Activated CD4-positive, alpha-beta T cell treated with anti-CD3 and anti-CD28 coated beads, Interleukin-2, amount 50 U/mL, for 4 hours (primary cell): ENCODE results near the gene LRGUK.
A peak's percentile ranks its signal among the peaks of the same experiment; 100 is the strongest.

Experiments
- DNase-seq, 2 experiments: peaks; one replicate each; pipeline ENCODE4 v3.0.0-alpha.2; 2020

The LRGUK gene

GRCh38 chr7:134126596-134126965 is 559 bp upstream of the LRGUK start:
- DNase-seq: no peak

- DNase-seq: no peak
Measured at GRCh38 chr7:134128829-134129228, 1.7 kb downstream of the LRGUK start.

- no peak for DNase-seq
Measured at GRCh38 chr7:134129856-134130523, 2.9 kb downstream of the LRGUK start.

DNA sequence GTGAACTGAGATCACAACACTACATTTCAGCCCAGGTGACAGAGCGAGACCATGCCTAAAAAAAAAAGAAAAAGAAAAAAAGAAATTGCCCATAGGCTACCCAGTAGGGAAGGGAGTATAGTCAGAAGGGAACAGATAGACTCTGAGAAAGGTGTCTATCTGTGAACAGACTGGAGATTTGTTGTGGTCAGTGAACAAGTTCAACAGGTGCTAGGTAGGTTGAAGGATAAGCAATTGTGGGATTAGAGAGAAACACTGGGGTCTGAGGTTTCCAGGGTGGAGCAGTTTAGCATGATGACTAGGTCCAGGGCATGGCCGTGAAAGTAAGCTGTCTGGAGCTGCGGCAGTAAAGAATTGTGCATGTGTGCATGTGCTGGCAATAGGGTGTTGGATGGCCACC is 6.9 kb downstream of the LRGUK start:
- no peak for DNase-seq

- DNase-seq: peak; percentile 15 to 23
Measured at GRCh38 chr7:134140889-134141867, 14.0 kb downstream of the LRGUK start.

- no peak for DNase-seq
Measured at GRCh38 chr7:134141868-134142264, 14.7 kb downstream of the LRGUK start.

GRCh38 chr7:134153493-134154136 is 26.5 kb downstream of the LRGUK start:
- no peak for DNase-seq

- DNase-seq: no peak
Measured at GRCh38 chr7:134154581-134155130, 27.5 kb downstream of the LRGUK start.

- DNase-seq: no peak
Measured at GRCh38 chr7:134155206-134155605, 28.1 kb downstream of the LRGUK start.

- DNase-seq: no peak
Measured at GRCh38 chr7:134155871-134156270, 28.7 kb downstream of the LRGUK start.

GRCh38 chr7:134165252-134165651 is 38.1 kb downstream of the LRGUK start:
- DNase-seq: no peak

DNA sequence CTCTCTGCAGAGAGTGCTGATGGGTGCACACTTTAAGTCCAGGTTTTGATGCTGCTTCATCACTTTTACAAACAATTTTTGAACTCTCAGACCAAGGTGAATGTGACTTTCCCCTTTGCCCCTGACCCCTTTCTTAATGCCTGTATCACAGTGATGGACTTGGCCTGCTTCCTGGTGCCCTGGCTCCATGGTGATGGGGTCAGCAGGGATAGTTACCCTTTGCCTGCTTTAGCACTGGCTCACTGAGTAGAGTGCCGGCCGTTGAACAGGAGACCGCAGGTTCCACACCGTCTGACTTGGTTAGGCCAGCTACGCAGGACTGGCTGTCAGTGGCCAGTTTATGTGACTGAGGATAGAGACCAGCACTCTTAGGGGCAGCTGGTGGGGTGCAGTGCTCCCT is 40.1 kb downstream of the LRGUK start:
- no peak for DNase-seq

- DNase-seq: no peak
Measured at GRCh38 chr7:134167841-134168240, 40.7 kb downstream of the LRGUK start.

- no peak for DNase-seq
Measured at GRCh38 chr7:134174795-134175261, 47.7 kb downstream of the LRGUK start.

- DNase-seq: no peak
Measured at GRCh38 chr7:134175334-134176036, 48.3 kb downstream of the LRGUK start.

DNA sequence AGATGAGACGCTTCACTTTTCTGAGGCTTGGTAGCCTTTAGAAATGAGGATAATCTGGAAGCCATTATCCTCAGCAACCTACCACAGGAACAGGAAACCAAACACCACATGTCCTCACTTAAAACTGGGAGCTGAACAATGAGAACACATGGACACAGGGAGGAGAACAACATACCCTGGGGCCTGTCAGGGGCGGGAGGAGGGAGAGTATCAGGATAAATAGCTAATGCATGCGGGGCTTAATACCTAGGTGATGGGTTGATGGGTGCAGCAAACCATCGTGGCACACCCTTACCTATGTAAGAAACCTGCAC is 48.9 kb downstream of the LRGUK start:
- no peak for DNase-seq

DNA sequence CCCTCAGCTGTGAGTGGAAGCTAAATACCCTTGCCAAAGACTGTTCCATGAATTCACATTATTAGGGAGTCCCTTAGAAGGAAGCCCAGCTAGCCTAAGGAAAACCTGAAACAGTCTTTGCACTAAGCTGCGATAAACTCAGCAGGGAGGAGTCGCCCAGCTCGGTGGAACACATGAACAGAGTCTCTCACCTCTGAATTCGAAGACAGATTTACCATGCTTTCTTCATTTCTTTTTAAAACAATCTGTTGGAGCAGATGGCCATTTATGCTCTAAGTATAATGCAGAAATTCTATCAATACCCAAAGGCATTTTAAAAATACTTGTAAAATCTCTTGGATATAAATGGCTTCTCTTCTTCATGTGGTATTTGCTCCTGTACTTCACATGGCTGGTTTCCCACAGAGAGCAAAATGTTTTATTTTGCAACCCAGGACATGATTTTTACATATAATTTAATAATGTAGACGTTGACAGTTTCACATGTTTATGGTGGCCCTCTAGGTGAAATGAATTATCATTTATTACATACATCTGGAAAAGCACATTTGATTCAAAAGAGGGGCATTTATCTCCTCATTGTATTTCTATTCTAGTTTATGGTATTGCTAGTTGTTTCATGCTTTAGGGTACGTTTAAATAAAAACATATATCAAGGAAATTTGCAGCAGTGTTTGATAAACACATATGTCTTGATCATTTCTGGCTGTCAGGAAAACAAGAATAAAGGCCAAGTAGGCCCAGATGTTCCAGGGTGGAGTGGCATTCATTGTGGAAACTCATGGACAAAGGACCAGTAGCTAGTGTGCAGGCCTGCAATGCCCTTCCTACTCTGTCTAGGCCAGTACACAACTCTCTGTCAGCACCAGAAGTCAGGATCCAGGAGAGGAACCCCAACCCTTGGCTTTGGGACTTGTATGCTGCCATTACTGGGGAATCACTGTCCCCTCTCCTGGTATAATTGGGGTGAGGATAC is 52.2 kb downstream of the LRGUK start:
- DNase-seq: no peak

DNA sequence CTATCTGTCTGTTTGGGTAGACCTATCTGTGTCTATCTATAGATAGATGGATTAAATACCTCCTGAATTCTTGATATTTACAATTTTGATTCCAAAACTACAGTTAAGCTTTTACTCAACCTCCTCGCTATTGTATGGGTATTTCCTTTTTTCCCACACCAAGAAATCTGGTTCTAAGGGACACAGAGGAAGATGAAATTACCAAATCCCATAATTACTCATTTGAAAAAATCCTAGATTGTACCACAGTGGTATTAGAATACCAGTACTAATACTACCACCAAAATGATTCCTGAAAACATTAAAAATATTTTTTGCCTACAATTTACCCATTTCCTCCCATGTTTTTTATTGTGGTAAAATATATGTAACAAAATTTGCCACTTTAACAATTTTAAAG is 53.2 kb downstream of the LRGUK start:
- DNase-seq: no peak

DNA sequence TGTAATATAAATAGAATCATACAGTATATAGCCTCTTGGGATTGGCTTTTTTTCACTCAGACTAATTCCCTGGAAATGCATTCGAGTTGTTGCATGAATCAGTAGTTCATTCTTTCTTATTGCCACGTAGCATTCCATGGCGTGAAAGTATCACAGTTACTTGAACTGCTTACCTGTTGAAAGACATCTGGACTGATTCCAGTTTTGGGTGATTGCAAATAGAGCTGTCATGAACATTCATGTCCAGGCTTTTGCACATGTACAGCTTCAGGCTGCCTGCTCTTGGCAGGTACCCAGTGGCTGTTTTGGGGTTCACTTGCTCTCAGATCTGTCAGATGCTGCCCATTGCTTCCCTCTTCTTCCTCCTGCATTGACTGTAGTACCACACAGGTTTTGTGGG is 54.9 kb downstream of the LRGUK start:
- DNase-seq: no peak

GRCh38 chr7:134184767-134185166 is 57.6 kb downstream of the LRGUK start:
- DNase-seq: no peak

DNA sequence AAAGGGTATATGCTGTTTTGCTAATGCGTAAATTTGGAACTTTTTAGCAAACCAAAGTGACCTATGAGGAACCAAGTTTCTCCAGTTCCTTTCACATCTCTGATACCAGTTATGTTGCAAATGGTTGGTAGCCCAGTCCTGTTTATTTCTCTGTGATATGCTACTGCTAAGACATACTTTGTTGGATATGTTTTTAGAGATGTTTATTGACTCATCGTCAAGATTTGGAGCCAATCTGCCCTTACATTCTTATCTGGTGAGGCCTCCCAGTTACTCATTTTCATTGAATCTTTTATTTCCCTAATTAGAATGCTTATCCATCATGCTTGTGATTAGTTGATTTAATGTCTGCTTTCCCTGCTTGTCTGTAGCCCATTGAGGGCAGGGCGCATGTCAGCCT is 58.9 kb downstream of the LRGUK start:
- no peak for DNase-seq

DNA sequence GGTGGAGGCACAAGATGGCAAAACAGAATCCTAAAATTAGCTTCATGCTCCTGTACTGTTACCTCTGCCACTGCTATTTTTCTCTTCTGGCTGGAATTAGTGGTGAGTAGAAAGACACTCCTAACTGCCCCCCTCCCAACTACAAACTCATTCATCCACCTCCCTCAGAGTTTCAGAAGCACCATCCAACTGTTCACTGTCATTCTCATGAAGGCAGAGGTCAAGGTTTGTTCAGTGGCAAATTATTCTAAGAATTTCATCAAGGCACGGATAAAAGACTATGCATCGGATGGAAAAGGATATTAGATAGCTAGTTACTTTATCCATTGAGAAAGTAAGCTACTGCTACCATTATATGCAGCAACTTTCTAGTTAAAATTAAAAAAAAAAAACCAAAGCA is 59.7 kb downstream of the LRGUK start:
- DNase-seq: no peak
